Endometrium (tissue), 2 donors: ENCODE measurements around the gene UBE4B.
A peak's percentile ranks its signal among the peaks of the same experiment; 100 is the strongest.
"Not testable (repeated sequence)": the region's sequence is repeated elsewhere in the genome, so short reads cannot be mapped to it uniquely, and the experiment has no call there.

Source experiments
- FAIRE-seq: peaks from 2 replicates; lab custom pipeline; 2012; peaks lifted over from hg19 to GRCh38; lab: Jason Lieb, UNC
- donor health status: control.
- donor health status: control.

Gene UBE4B

GRCh38 chr1:10032590-10033358 is at the start of gene UBE4B:
Gene UBE4B, plus strand, starts transcription at chr1:10032958. Its CDS starts 713 bp downstream, at chr1:10033671.
- no peak for FAIRE-seq

- no peak for FAIRE-seq
These were observed 48.5 kb upstream of the UBE4B start for GRCh38 chr1:9984253-9984652.

GRCh38 chr1:9985001-9985400 is 47.8 kb upstream of the UBE4B start:
- FAIRE-seq, result no peak

GRCh38 chr1:9989773-9990172 is 43.0 kb upstream of the UBE4B start:
- no peak for FAIRE-seq

- FAIRE-seq, result no peak
These were observed 41.8 kb upstream of the UBE4B start for GRCh38 chr1:9990944-9991343.

GRCh38 chr1:9992910-9993309 is 39.8 kb upstream of the UBE4B start:
- no peak for FAIRE-seq

- no peak for FAIRE-seq
These were observed 39.1 kb upstream of the UBE4B start for GRCh38 chr1:9993561-9994075.

- no peak for FAIRE-seq
These were observed 35.9 kb upstream of the UBE4B start, which contains the start of gene RBP7 for GRCh38 chr1:9996624-9997582. Gene RBP7, plus strand, starts transcription at chr1:9997228. Its CDS starts 31 bp downstream, at chr1:9997259.

GRCh38 chr1:10001016-10001665 is 31.6 kb upstream of the UBE4B start:
- FAIRE-seq, result no peak

GRCh38 chr1:10005248-10005647 is 27.5 kb upstream of the UBE4B start:
- FAIRE-seq, result not testable (repeated sequence)

GRCh38 chr1:10007169-10007568 is 25.6 kb upstream of the UBE4B start:
- no peak for FAIRE-seq

GRCh38 chr1:10014016-10014415 is 18.7 kb upstream of the UBE4B start:
- no peak for FAIRE-seq

- FAIRE-seq, result no peak
These were observed 13.2 kb upstream of the UBE4B start for GRCh38 chr1:10019561-10019960.

- no peak for FAIRE-seq
These were observed 12.7 kb upstream of the UBE4B start for GRCh38 chr1:10020086-10020485.

GRCh38 chr1:10020678-10021077 is 12.1 kb upstream of the UBE4B start:
- FAIRE-seq, result not testable (repeated sequence)

- peak; percentile 78 for FAIRE-seq
These were observed 10.8 kb upstream of the UBE4B start for GRCh38 chr1:10021992-10022391.

GRCh38 chr1:10022656-10023055 is 10.1 kb upstream of the UBE4B start:
- no peak for FAIRE-seq

- no peak for FAIRE-seq
These were observed 7.4 kb upstream of the UBE4B start for GRCh38 chr1:10025354-10025753.

- FAIRE-seq, result no peak
These were observed 5.7 kb upstream of the UBE4B start for GRCh38 chr1:10027027-10027426.

- FAIRE-seq, result not testable (repeated sequence)
These were observed 3.7 kb upstream of the UBE4B start for GRCh38 chr1:10028956-10029500.

- no peak for FAIRE-seq
These were observed 1.3 kb upstream of the UBE4B start for GRCh38 chr1:10031461-10031860.

GRCh38 chr1:10033359-10033845 is 644 bp downstream of the UBE4B start:
- FAIRE-seq, result no peak
